Stimulated activated CD8-positive, alpha-beta memory T cell treated with anti-CD3 and anti-CD28 coated beads, Interleukin-7, amount 100 ng/mL, for 4 hours (primary cell): Measurements from ENCODE around the gene HGF.
"Not testable (repeated sequence)": the region's sequence is repeated elsewhere in the genome, so short reads cannot be mapped to it uniquely, and the experiment has no call there.

Source experiments
- DNase-seq, 2 donors: peaks; one replicate each; pipeline ENCODE4 v3.0.0-alpha.2; 2020; ENCODE audit warnings: low read depth in 2 of 2

Gene HGF

DNA sequence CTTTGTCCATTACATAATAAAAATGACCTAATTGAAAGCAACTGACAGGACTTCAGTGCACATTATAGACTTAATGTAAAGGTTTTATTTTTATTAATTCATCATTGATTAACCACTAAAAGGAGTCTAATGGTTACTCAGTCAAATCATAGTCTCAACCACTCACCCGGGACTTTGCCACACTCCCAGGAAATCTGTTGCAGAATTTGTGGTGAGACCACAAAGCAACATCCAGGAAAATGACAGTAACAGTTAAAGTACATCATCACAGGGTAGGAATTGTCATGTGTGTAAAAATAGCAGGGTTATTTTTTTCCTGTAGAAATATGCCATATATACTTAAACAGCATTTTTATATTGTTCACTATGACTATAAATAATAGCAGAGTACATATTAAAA is 6.3 kb upstream of the HGF start:
- no peak for DNase-seq

- no peak for DNase-seq
Observed at GRCh38 chr7:81775560-81775959, 5.7 kb upstream of the HGF start.

- no peak for DNase-seq
Observed at GRCh38 chr7:81774551-81774950, 4.7 kb upstream of the HGF start.

- no peak for DNase-seq
Observed at GRCh38 chr7:81770728-81771223, 929 bp upstream of the HGF start.

- DNase-seq: no peak
Observed at GRCh38 chr7:81768951-81769778, 682 bp downstream of the HGF start.

GRCh38 chr7:81767926-81768325 is 1.9 kb downstream of the HGF start:
- DNase-seq: no peak

DNA sequence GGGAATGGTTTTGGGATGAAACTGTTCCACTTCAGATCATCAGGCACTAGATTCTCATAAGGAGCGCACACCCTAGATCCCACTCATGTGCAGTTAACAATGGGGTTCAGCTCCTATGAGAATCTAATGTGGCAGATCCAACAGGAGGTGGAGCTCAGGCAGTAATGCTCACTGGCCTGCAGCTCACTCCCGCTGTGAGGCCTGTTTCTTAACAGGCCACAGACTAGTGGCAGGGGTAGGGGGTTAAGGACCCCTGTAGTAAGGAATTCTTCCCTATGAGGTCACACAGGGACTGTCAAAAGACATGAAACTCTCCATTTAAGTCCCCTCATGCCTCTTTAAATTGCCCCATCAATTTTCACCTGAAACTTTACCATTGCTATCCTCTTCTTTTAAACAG is 8.0 kb downstream of the HGF start:
- no peak for DNase-seq

- no peak for DNase-seq
Observed at GRCh38 chr7:81761031-81761430, 8.8 kb downstream of the HGF start.

DNA sequence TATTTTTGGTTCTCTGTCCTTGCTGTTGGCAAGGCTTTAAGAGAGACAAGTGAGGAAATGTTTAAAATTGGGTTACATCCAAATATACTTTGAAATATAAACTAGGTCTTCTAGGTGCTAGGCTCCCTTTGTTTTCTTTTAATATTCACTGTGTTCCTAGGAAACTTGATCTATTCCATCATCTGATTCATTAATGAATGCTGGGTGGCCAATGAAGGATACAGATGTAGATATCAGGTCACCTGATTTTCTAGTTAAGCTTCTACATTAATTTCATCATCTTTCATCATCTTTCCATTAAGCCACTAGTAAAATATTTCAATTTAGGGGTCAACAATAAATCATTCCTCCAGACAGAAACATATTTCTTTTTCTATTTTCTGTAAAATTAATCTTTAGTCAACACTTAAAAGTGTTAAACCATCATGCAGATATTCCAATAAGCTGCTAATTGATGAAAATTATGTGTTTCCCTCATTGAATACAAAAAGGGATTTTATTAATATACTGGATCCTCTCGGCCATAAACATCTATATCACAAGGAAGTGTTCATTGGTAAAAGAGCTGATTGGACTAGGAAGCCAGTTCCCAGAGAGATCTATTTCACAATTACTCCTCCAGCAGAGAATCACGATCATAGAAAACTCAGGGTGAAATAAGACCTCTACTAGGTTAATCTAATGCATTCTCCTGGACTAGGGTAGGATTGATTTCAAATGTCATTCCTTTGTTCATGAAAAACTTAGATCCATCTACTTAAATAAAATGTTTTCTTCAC is 14.7 kb downstream of the HGF start:
- DNase-seq: no peak

- no peak for DNase-seq
Observed at GRCh38 chr7:81753392-81753791, 16.5 kb downstream of the HGF start.

DNA sequence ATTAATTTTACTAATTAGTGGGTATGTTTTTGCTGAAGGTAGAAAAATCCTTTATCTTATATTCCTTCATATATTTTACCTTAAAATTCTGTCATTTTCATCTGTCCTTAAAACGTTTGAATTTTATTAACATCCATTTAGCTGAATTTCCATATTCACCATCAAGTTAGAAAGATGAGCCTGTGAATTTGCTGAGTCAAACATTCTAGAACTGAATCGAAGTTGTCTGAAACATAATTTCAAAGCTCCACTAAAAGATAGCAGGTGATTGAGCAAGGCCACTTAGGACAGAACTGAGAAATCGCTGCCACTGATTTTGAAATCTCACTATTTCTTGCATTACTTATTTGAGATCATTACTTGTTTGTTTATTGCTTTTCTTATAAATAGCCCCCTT is 17.5 kb downstream of the HGF start:
- DNase-seq: no peak

DNA sequence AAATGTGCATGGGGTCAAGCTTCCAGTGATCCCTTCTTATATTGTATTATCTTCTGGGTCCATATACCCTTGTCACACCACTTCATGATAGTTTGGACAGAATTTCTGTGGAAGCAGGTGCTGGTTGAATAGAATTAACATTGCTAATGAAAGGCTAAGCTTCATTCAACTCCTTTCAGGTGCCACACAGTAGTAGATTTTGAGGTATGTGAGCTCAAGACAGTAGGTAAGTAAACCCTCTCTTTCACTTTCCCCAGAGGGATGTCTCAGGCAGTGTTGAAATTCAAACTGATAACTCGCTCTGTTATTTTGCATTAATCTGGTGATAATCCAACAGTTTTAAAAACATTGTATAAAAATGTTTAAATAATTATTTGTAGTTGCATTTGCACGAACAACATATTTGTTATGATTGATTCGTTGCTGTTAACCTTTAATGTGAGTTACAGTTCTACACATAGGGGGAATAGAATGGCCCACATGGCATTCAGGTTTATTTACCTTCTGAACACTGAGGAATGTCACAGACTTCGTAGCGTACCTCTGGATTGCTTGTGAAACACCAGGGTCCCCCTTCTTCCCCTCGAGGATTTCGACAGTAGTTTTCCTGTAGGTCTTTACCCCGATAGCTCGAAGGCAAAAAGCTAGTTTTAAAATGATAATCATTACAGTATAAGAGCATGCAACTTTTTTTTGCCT is 18.1 kb downstream of the HGF start:
- no peak for DNase-seq

GRCh38 chr7:81745637-81746036 is 24.2 kb downstream of the HGF start:
- no peak for DNase-seq

- no peak for DNase-seq
Observed at GRCh38 chr7:81744389-81744788, 25.5 kb downstream of the HGF start.

GRCh38 chr7:81743665-81744064 is 26.2 kb downstream of the HGF start:
- DNase-seq: no peak

DNA sequence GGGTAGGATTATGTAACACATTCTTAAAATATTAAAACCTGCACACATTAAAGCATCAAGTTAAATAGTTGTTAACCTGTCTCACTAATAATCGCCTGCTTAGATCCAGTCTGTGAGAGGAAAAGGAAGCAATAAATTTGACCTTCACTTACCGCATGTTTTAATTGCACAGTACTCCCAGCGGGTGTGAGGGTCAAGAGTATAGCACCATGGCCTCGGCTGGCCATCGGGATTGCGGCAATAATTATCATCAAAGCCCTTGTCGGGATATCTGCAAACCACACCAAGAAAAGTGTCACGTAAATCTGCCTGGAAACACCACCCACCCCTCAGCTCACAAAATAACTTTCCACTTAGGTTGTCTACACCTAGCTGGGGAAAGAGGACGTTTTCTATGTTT is 26.6 kb downstream of the HGF start:
- DNase-seq: no peak

DNA sequence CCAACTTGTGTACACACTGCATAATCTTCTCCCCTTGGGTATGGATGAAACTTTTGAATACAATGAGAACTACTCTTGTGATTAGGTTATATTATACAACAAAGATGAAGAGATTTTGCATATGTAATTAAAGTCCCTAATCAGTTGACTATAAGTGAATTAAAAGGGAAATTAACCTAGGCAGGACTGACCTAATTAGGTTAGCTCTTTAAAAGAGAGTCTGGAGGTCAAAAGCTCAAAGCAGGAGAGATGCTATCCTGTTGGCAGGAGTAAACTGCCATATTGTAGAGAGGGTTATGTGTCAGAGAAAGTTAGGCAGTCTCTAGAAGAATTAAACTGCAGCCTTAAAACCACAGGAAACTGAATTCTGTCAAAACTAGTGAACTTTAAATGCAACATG is 29.4 kb downstream of the HGF start:
- DNase-seq: no peak

GRCh38 chr7:81736091-81736490 is 33.8 kb downstream of the HGF start:
- DNase-seq: no peak

- no peak for DNase-seq
Observed at GRCh38 chr7:81725812-81726127, 44.1 kb downstream of the HGF start.

DNA sequence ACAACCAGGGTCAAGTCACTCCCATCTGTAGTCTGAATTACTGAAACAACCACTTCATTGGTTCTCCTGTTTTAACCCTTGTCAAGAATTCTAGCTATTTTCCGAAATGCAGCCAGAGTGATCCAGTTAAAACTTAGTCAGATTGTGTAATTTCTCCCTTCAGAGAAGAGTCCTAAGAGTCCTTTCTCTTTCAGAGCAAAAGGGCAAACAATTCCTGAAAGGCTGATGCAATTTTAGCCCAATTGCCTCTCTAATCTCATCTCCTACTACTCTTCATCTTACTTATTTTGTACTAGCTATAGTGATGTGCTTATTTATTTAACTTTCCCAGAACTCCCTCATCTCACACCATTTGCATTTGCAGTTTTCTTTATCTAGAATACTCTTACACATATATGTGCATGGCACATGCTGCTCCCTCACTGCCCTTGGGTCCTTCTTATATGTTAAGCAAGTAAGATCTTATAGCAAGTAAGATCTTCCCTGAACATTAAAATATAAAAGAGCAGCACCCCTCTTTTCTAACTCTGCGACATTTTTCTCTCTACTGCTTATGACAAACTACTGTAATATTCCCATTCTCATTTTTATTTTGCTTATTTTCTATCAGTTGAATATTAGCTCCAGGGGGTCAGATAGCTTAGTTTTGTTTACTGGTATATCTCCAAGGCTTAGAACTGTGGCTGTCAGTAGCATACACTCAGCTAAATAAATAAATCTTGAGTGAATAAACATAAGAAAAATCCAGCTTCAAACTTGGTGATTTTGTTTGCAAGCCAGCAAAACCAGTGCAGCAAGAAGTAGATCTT is 44.6 kb downstream of the HGF start:
- no peak for DNase-seq

DNA sequence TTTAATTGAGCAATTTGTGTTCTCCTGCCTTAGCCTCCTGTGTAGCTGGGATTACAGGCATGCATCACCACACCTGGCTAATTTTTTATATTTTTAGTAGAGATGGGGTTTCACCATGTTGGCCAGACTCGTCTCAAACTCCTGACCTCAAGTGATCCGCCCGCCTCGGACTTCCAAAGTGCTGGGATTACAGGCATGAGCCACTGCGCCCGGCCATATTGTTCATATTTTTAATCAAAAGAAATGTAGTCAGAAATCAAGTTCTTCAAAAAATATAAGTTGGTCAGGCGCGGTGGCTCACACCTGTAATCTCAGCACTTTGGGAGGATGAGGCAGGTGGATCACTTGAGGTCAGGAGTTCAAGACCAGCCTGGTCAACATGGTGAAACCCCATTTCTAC is 47.6 kb downstream of the HGF start:
- not testable (repeated sequence) for DNase-seq

DNA sequence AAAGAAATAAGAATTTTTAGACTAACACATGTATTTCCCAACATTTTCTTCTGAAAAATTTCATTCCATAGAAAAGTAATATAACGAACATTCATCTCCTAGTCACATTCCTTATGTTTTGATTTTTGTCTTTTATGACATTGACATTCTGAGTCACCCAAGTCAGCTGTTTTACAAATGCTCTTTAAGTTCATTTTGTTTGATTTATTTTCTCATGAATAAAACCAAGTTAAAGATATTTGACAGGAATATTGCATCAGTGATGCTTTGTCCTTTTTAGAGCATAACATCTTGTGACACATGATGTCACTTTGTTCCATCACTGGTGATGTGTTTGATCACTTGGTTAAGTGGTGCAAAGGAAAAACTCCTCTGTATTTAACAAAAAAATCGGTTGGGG is 48.4 kb downstream of the HGF start:
- DNase-seq: no peak
